GM18505 (cell line): ENCODE data around the gene CABP4.
A peak's percentile ranks its signal among the peaks of the same experiment; 100 is the strongest.
"Not testable (repeated sequence)": the region's sequence is repeated elsewhere in the genome, so short reads cannot be mapped to it uniquely, and the experiment has no call there.

Experiments
- ATAC-seq: cut with Tn5 transposase; IDR thresholded peaks from one replicate; pipeline ENCODE4 v1.9.1; 2021; ENCODE audit not compliant: unreplicated experiment
- POLR2A ChIP-seq: IDR thresholded peaks from 4 replicates; pipeline ENCODE4 v1.6.1; 2011; ENCODE audit warnings: borderline replicate concordance; ENCODE audit not compliant: insufficient read depth, insufficient read length; ENCODE audit errors: extremely low read depth

Gene CABP4

DNA sequence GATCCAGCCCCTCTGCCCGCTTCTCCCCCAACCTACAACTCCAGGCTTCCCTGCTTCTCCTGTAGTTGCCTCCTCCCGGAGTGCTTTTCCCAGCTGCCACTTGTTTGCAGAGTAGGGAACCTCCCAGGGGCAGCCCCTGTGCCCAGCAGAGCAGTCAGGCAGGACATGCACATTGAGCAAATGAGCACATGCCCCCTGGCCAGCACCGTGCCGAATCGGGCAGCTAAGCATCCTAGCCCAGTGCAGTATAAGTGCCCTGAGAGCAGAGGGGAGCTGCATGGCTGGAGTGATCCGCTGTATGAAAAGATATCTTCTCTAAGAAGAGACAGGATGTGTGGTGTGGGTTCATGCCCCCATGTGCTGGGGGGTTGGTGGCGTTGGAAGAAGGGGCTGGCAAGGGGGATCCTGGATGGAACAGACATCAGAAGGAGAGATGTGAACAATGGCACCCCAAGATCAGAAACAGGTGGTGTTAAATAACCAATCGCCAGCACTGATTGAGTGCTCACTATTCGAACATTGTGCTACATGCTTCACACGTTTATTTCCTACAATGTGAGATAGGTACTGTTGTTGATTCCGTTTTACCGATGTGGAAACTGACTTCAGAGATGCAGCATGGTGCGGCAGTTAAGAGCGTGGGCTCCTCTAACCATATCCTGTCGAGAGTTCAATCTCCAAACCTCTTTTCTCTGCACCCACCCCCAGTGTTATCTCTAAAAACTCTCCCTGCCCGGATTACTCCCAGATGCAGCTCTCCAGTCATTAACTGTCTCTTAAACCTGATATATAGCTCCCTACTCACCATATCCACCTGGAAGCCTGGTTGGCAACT lies 28.9 kb downstream of the CABP4 start:
- TF ChIP-seq POLR2A = peak; percentile 10
- ATAC-seq = no peak

DNA sequence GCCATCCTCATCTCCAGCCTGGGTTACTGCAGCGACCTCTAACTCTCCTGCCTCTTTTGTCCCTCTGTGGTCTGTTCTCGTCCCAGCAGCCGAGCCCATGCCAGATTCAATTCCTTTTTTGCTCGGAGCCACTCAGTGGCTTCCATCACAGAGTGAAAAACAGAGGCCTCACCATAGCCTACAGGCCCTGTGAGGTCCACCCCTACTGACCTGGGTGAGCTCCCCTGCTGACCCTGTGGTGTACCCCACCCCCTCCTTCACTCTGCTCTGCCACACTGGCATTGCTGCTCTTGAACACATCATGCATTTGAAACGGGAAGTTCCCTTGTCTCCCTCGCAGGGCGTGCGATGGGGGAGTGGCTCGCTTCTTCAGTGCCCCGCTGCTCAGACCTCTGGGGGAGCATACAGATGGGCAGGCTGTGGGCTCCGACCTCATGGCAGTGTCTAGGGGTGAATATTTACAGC lies 29.7 kb downstream of the CABP4 start:
- TF ChIP-seq POLR2A = peak; percentile 24

DNA sequence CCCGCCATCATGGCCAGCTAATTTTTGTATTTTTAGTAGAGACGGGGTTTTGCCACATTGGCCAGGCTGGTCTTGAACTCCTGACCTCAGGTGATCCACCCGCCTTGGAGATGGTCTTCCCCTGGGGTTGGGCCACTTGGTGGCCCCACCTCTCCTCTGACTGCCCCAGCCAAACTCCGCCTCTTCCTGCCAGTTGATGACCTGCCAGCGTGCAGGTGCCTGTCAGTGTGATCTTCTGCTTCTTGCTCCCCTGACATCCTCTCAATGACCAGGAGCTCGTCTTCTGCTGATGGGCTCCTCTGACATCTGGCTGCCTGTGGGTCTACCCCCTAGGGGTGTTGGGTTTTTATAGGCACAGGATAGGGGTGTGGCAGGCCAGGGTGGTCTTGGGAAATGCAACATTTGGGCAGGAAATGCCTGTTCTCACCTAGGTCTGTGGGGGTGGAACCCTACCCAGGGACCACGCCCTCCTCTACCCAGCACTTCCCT lies 30.8 kb downstream of the CABP4 start:
- ATAC-seq = not testable (repeated sequence)
- peak; percentile 84 for TF ChIP-seq POLR2A

More for the DNA sequence above, 29.7 kb downstream of the CABP4 start:
- no peak for ATAC-seq

DNA sequence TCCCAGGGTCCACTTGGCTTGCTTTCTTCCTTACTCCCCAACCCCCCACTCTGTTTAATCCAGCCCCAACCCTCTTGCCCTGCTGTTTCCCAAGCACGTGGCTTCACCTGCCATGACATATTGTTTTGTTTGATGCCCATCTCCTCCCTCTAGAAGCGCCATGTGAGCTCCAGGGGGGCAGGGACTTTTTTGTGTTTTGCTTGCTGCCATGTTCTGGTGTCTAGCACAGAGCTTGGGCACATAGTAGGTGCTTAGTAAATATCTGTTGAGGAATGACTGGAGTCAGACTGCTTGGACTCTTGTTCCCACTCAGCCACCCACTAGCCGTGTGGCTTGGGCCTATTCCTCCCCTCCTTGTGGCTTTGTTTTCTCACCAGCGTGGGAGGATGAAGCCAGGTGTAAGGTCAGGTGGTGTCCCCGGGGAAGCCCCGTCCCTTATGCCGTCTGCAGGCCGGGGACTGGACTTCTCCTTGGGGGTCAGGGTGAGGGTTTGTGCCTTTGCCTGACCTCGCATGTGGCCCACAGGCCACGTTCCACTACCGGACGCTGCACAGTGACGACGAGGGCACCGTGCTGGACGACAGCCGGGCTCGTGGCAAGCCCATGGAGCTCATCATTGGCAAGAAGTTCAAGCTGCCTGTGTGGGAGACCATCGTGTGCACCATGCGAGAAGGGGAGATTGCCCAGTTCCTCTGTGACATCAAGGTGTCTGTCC lies 31.5 kb downstream of the CABP4 start:
- ATAC-seq = no peak
- peak; percentile 41 for TF ChIP-seq POLR2A

DNA sequence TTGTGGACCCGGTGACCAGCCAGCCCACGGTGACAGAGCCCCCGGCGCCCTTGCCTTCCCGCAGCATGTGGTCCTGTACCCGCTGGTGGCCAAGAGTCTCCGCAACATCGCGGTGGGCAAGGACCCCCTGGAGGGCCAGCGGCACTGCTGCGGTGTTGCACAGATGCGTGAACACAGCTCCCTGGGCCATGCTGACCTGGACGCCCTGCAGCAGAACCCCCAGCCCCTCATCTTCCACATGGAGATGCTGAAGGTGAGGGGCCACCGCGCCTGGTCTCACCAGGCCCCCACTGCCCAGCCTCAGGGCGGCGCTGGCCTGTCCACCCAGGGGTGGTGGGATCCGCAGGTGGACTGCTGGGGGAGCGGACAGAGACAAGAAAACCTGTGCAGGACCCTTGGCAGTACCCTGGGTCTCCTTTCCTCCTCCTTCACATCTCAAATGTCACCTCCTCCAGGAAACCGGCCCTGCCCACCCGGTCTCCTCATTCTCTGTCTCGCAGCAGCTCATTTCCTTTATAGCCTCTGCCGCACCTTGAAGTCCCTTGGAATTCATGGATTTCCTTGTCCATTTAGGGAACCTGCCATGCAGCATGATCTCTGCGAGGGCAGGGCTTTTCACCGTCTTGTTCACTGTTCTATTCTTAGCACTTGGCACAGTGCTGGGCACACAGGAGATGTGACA lies 34.2 kb downstream of the CABP4 start:
- ATAC-seq = no peak
- no peak for TF ChIP-seq POLR2A

DNA sequence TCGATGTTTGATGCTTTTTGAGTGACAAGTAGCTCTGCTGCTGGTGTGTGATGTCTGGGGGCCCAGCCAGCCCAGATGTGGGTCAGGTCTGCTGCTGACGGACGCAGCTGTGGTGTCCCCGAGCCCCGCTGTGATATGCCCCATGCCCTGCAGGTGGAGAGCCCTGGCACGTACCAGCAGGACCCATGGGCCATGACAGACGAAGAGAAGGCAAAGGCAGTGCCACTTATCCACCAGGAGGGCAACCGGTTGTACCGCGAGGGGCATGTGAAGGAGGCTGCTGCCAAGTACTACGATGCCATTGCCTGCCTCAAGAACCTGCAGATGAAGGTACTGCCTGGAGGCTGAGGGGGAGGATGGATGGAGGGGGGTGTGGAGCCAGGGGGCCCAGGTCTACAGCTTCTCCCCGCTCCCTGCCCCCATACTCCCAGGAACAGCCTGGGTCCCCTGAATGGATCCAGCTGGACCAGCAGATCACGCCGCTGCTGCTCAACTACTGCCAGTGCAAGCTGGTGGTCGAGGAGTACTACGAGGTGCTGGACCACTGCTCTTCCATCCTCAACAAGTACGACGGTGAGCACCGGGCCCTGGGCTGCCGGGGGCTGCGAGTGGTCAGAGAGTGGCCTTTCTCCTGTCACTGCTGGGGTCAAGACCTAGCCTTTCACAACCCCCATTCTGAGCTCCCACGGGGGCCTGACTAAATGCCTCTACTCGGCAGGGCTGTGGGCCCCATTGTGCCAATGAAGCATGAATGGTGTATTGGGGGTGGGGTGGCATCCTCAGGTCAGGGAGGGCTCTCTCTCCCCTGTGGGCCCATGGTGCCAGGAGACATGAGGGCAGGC lies 35.0 kb downstream of the CABP4 start:
- no peak for TF ChIP-seq POLR2A
- no peak for ATAC-seq

DNA sequence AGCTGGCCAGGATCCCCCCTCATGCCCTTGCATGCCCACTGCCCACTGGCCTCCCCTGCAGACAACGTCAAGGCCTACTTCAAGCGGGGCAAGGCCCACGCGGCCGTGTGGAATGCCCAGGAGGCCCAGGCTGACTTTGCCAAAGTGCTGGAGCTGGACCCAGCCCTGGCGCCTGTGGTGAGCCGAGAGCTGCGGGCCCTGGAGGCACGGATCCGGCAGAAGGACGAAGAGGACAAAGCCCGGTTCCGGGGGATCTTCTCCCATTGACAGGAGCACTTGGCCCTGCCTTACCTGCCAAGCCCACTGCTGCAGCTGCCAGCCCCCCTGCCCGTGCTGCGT lies 35.5 kb downstream of the CABP4 start:
- no peak for TF ChIP-seq POLR2A
- ATAC-seq = no peak

DNA sequence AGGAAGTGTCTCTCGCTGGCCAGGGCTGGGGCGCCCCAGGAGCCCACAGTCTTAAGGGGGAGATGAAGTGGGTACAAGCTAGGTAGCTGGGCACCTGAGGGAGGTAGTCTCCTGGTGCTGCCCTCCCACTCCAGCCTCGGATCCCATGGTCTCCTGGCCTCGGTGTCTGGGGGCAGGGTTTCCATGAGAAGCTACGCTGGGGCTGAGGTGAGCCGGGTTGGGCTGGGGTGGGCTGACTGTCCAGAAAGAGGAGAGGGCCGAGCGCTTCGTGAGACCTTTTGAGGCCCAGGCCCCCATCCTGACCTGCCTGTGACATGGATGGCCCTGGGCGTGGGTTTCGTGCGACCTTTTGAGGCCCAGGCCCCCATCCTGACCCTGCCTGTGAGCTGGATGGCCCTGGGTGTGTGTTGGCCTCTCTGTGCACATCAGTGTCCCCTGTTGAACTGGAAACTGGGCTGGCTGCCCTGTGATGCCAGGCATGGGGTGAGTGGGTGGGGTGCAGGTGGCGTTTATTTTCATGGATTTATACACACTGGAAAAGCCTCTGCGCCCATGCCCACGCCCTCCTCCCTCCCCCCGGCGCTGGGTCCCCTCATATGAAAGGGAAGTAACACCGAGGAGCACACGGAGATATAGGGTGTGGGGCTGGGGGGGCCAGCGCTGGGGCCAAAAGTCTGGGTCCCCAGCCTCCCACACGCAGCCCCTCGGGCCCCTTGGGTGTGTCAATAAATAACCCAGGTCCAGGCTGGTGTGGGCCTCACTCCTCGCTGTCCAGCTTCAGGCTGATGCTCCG lies 36.3 kb downstream of the CABP4 start:
- TF ChIP-seq POLR2A = peak; percentile 28
- ATAC-seq = no peak

DNA sequence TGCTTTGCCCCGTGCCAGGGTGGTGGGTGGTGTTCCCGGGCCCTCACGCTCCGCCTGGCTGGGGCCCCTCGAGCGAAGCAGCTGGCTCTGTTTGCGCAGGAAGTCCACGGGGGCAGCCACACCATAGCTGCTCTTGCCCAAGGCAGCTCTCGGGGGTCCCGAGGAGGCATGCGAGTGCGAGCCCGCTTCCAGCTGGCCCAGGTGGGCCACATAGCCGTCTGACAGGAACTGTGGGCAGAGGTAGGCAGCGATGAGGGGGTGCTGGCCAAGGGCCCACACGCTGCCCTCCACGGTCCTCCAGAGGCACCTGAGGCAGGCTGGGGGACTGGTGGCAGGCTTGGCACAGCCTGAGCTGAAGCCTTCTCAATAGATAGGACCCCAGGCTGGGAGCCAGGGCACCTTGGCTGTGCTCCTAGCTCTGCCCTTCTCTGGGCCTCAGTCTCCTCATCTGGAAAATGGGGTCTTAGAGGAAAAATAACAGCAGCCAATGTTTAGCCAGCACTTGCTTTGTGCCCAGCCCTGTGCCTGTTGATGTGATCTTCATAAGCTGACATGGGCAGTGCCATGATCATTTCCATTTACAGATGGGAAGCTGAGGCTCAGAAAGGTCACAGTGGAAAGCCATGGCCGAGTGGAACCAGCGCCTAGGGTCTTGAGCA lies 37.0 kb downstream of the CABP4 start:
- TF ChIP-seq POLR2A = no peak
- ATAC-seq = no peak

DNA sequence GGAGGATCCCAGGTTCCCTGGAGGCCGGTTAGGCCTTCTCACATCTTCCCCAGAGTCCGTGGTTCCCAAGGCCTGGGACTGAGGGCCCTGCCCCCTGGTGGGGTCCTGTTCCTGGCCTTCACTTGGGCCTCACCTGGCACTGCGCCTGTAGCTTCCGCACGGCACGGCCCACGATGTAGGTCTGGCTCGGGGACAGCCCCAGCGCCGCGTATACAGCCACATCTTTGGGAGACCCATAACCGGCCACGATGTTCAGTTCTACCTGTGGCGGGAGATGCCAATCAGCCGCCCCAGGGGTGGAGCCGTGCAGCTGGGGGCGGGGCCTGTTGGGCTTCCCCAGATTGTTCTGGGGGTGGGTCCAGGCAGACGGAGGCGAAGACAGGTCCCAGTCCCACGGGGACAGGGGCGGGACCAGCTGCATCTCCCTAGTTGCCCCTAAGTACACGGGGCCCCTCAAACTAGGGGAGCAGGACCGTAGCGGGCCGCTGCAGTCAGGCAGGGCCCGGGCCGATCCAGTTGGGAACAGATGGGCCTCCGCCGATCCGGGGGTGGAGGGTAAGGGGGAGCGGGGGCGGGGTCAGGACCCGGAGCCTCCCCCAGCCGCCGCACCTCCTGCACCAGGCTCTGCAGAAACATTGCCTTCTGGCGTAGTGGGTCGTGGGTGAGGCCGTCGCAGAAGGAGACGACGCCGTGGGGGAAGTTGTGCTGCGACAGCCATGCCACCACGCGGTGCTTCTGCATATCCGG lies 37.8 kb downstream of the CABP4 start:
- no peak for TF ChIP-seq POLR2A
- ATAC-seq = no peak
